ENCODE measurements around the gene HPSE2. TPM values are rescaled to one million over a fixed set of nuclear protein-coding genes. Genes with fewer than 3 reads are reported as not detected.

The HPSE2 gene
- total and polyA plus RNA-seq, 2 experiments from 2014 or later: 0.10 to 0.24 TPM

- Histone ChIP-seq H3K9me2 (ENCODE audit: insufficient read depth) (no peaks in the 10 kb centered on the region), H3K79me2 (replicated peaks; ENCODE audit: insufficient read depth) (no peaks in the 10 kb centered on the region), H3K27ac (ENCODE audit: low read depth) (no peak overlapping the region), H2AFZ (no peak overlapping the region), H4K20me1 (replicated peaks; ENCODE audit: insufficient read depth) (no peaks in the 10 kb centered on the region; the same call in 1 of the 2 replicates), H3K4me1 (ENCODE audit: insufficient read depth) (no peaks in the 10 kb centered on the region), H3K4me2 (no peak overlapping the region), H3F3A (replicated peaks; ENCODE audit: low read depth) (no peaks in the 10 kb centered on the region), H3K27me3 (ENCODE audit: insufficient read depth) (no peaks in the 10 kb centered on the region), H3K36me3 (ENCODE audit: insufficient read depth) (no peaks in the 10 kb centered on the region), H3K4me3 (no peak overlapping the region)
- ATAC-seq: peak; percentile 87
- peak; percentile 87 for DNase-seq (ENCODE audit: low spot score)
- peaks cover 1% of the 10 kb centered on the region; the same call in 1 of the 3 replicates for H3K9me3 Mint-ChIP-seq
- no peak overlapping the region for H3K27ac Mint-ChIP-seq
- H3K27me3 Mint-ChIP-seq (ENCODE audit: insufficient read depth, low read depth, poor library complexity): peaks cover 7% of the 10 kb centered on the region
- no peak overlapping the region for H3K4me3 Mint-ChIP-seq
- no peak for TF ChIP-seq JUNB (IDR thresholded peaks at IDR 0.05; ENCODE audit: unreplicated experiment)
- peak; percentile 74 to 93 for TF ChIP-seq CTCF (conservative IDR thresholded peaks at IDR 0.05; ENCODE audit: low read depth in 2 of 2)
- no peak for TF ChIP-seq POLR2AphosphoS5 (IDR thresholded peaks at IDR 0.05; ENCODE audit: low read depth)
- H3K36me3 Mint-ChIP-seq (ENCODE audit: low read depth): peaks cover 9% of the 10 kb centered on the region
- H3K4me1 Mint-ChIP-seq: no peaks in the 10 kb centered on the region
These were observed 809.9 kb downstream of the HPSE2 start for GRCh38 chr10:98425511-98426352.

GRCh38 chr10:98424295-98425254 lies 811.1 kb downstream of the HPSE2 start:
- Histone ChIP-seq H4K20me1 (replicated peaks; ENCODE audit: insufficient read depth) (no peaks in the 10 kb centered on the region; the same call in 1 of the 2 replicates), H3K27ac (ENCODE audit: low read depth) (no peak overlapping the region), H3K27me3 (ENCODE audit: insufficient read depth) (no peaks in the 10 kb centered on the region), H3F3A (replicated peaks; ENCODE audit: low read depth) (no peaks in the 10 kb centered on the region), H3K4me3 (no peak overlapping the region), H3K4me2 (no peak overlapping the region), H3K79me2 (replicated peaks; ENCODE audit: insufficient read depth) (no peaks in the 10 kb centered on the region), H3K36me3 (ENCODE audit: insufficient read depth) (no peaks in the 10 kb centered on the region), H2AFZ (no peak overlapping the region), H3K4me1 (ENCODE audit: insufficient read depth) (no peaks in the 10 kb centered on the region), H3K9me2 (ENCODE audit: insufficient read depth) (no peaks in the 10 kb centered on the region)
- DNase-seq (ENCODE audit: low spot score) (no peak), ATAC-seq (no peak)
- Mint-ChIP-seq H3K27ac (no peak overlapping the region), H3K27me3 (ENCODE audit: insufficient read depth, low read depth, poor library complexity) (peaks cover 4% of the 10 kb centered on the region), H3K36me3 (ENCODE audit: low read depth) (peaks cover 4% of the 10 kb centered on the region; the same call in 1 of the 3 replicates), H3K9me3 (no peaks in the 10 kb centered on the region), H3K4me3 (no peak overlapping the region), H3K4me1 (no peaks in the 10 kb centered on the region)
- TF ChIP-seq ETS1 (IDR thresholded peaks at IDR 0.05): no peak
- TF ChIP-seq POLR2AphosphoS5 (IDR thresholded peaks at IDR 0.05; ENCODE audit: low read depth): no peak
- TF ChIP-seq REST (IDR thresholded peaks at IDR 0.05; ENCODE audit: unreplicated experiment): no peak
- no peak for TF ChIP-seq NANOG (IDR thresholded peaks at IDR 0.05; ENCODE audit: borderline replicate concordance)
- no peak for TF ChIP-seq CTCF (conservative IDR thresholded peaks at IDR 0.05; ENCODE audit: low read depth in 2 of 2)
- no peak for TF ChIP-seq CREB1 (CRISPR knock-in tag; IDR thresholded peaks at IDR 0.05; ENCODE audit: low read depth)

Data from GM23338 (cell line).